ENCODE measurements around the gene USP2. TPM values are rescaled to one million over a fixed set of nuclear protein-coding genes. Genes with fewer than 3 reads are reported as not detected.
A peak's percentile ranks its signal among the peaks of the same experiment; 100 is the strongest.

The USP2 gene
- total RNA-seq, 1 donor from 2014 or later = 6.7 TPM

DNA sequence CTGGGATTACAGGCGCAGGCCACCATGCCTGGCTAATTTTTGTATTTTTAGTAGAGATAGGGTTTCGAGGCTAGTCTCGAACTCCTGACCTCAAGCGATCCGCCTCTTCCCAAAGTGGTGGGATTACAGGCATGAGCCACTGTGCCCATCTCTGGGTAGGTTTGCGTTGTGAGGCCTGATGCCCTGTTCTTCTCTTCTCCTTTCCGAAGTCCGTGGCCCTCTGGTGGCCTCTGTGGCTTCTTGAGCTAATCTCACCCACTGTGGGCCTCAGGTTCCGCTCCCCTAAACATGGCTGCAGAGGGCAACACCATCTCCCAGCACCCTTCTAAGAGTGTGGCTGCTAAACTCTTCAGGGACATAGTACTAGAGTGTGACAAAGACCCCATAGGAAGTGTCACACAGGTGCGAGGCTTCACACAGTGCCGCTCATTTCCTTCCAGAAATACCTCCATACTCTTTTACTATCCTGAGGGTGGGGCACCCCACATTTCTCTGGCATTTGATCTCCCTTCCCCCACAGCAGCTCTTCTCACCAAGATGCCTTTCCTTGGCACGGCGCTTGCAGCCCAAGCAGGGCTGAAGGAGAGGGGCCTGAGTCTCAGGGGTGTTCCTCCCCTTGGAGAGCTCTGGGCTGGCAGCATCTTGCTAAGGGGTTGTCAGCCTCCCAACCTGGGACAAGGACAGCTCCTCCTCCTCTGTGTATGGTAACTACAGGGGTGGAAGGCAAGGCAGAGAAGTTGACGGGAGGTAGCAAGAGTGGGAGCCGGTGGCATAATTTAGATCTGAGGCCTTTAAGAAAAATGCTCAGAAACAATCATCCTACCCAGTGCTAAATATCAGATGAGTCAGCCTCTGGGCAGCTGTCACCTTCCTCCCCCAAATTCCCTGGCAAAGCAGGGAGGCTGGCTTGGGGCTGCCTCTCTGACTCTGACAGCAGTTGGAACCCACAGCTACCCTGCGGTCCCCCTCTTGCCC is 35.4 kb upstream of the USP2 start:
- peaks cover 16% of the 10 kb centered on the region for H3K4me1 Mint-ChIP-seq (ENCODE audit: low read depth, unreplicated experiment)
- peaks cover 45% of the 10 kb centered on the region for H3K4me1 ChIP-seq (ENCODE audit: insufficient read depth, low read length)
- peak overlapping the region; percentile 93 for H3K27ac ChIP-seq (ENCODE audit: low read depth, low read length)
- peaks cover 4% of the 10 kb centered on the region for H3K27me3 Mint-ChIP-seq (ENCODE audit: low read depth, unreplicated experiment)
- peak; percentile 67 for DNase-seq (ENCODE audit: low read depth)
- peaks cover 27% of the 10 kb centered on the region for H3K36me3 Mint-ChIP-seq (ENCODE audit: low read depth, unreplicated experiment)
- no peak overlapping the region for H2AFZ ChIP-seq (ENCODE audit: low read depth, low read length)
- peaks cover 31% of the 10 kb centered on the region for H3K79me2 ChIP-seq (ENCODE audit: insufficient read depth, low read length)
- H3K27ac Mint-ChIP-seq (ENCODE audit: unreplicated experiment) = no peak overlapping the region
- H3K9me3 ChIP-seq (ENCODE audit: insufficient read depth, low read depth, low read length) = no peaks in the 10 kb centered on the region
- H3K36me3 ChIP-seq (ENCODE audit: insufficient read depth, low read length) = peaks cover 8% of the 10 kb centered on the region
- H3K9me3 Mint-ChIP-seq (ENCODE audit: unreplicated experiment) = no peaks in the 10 kb centered on the region
- peaks cover 24% of the 10 kb centered on the region for H4K20me1 ChIP-seq (ENCODE audit: insufficient read depth, low read length)
- H3K27me3 ChIP-seq (ENCODE audit: insufficient read depth, low read length) = no peaks in the 10 kb centered on the region
- no peak for TF ChIP-seq EZH2 (IDR thresholded peaks at IDR 0.05; ENCODE audit: insufficient read depth, low read length)
- TF ChIP-seq, protein P1, sequence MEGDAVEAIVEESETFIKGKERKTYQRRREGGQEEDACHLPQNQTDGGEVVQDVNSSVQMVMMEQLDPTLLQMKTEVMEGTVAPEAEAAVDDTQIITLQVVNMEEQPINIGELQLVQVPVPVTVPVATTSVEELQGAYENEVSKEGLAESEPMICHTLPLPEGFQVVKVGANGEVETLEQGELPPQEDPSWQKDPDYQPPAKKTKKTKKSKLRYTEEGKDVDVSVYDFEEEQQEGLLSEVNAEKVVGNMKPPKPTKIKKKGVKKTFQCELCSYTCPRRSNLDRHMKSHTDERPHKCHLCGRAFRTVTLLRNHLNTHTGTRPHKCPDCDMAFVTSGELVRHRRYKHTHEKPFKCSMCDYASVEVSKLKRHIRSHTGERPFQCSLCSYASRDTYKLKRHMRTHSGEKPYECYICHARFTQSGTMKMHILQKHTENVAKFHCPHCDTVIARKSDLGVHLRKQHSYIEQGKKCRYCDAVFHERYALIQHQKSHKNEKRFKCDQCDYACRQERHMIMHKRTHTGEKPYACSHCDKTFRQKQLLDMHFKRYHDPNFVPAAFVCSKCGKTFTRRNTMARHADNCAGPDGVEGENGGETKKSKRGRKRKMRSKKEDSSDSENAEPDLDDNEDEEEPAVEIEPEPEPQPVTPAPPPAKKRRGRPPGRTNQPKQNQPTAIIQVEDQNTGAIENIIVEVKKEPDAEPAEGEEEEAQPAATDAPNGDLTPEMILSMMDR (IDR thresholded peaks at IDR 0.05; ENCODE audit: insufficient read depth, low read depth, low read length) = no peak
- H3K4me2 ChIP-seq (ENCODE audit: low read length) = peak overlapping the region; percentile 82
- peak overlapping the region; percentile 40 for H3K4me3 ChIP-seq (ENCODE audit: insufficient read depth, low read depth, low read length)
- peak overlapping the region; percentile 78 for H3K9ac ChIP-seq (ENCODE audit: low read length)
- H3K4me3 Mint-ChIP-seq (ENCODE audit: unreplicated experiment) = no peak overlapping the region
- FAIRE-seq = no peak

DNA sequence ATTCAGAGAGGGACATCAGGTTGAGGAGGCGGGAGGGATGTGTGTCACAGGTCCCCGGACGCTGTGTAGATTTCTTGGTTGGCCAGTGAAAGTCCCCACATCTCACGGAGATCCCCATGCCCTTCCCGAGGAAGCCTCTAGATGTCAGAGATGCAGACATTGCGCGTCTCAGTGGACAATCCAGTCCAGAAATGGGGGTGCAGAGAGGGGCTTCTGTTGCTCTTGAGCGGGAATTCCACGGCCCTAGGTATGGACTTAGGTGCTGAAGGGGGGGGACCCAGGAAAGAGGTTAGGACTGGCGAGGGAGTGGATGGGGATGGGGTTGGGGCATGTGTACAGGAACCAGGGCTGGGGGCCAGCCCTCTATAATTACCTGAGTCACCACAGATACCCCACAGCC is 34.5 kb upstream of the USP2 start:
- peaks cover 8% of the 10 kb centered on the region for H3K36me3 ChIP-seq (ENCODE audit: insufficient read depth, low read length)
- peaks cover 4% of the 10 kb centered on the region for H3K27me3 Mint-ChIP-seq (ENCODE audit: low read depth, unreplicated experiment)
- H3K4me1 Mint-ChIP-seq (ENCODE audit: low read depth, unreplicated experiment) = peaks cover 12% of the 10 kb centered on the region
- H2AFZ ChIP-seq (ENCODE audit: low read depth, low read length) = no peak overlapping the region
- H3K9me3 ChIP-seq (ENCODE audit: insufficient read depth, low read depth, low read length) = no peaks in the 10 kb centered on the region
- H4K20me1 ChIP-seq (ENCODE audit: insufficient read depth, low read length) = peaks cover 17% of the 10 kb centered on the region
- peaks cover 36% of the 10 kb centered on the region for H3K4me1 ChIP-seq (ENCODE audit: insufficient read depth, low read length)
- H3K27me3 ChIP-seq (ENCODE audit: insufficient read depth, low read length) = no peaks in the 10 kb centered on the region
- FAIRE-seq (no peak), DNase-seq (ENCODE audit: low read depth) (no peak)
- H3K27ac Mint-ChIP-seq (ENCODE audit: unreplicated experiment) = no peak overlapping the region
- H3K4me2 ChIP-seq (ENCODE audit: low read length) = no peak overlapping the region
- peaks cover 27% of the 10 kb centered on the region for H3K36me3 Mint-ChIP-seq (ENCODE audit: low read depth, unreplicated experiment)
- no peaks in the 10 kb centered on the region for H3K9me3 Mint-ChIP-seq (ENCODE audit: unreplicated experiment)
- H3K9ac ChIP-seq (ENCODE audit: low read length) = no peak overlapping the region
- no peak for TF ChIP-seq EZH2 (IDR thresholded peaks at IDR 0.05; ENCODE audit: insufficient read depth, low read length)
- TF ChIP-seq, protein P1 (IDR thresholded peaks at IDR 0.05; ENCODE audit: insufficient read depth, low read depth, low read length) = no peak
- H3K79me2 ChIP-seq (ENCODE audit: insufficient read depth, low read length) = peaks cover 22% of the 10 kb centered on the region
- H3K4me3 ChIP-seq (ENCODE audit: insufficient read depth, low read depth, low read length) = no peak overlapping the region
- H3K4me3 Mint-ChIP-seq (ENCODE audit: unreplicated experiment) = no peak overlapping the region
- H3K27ac ChIP-seq (ENCODE audit: low read depth, low read length) = no peak overlapping the region

DNA sequence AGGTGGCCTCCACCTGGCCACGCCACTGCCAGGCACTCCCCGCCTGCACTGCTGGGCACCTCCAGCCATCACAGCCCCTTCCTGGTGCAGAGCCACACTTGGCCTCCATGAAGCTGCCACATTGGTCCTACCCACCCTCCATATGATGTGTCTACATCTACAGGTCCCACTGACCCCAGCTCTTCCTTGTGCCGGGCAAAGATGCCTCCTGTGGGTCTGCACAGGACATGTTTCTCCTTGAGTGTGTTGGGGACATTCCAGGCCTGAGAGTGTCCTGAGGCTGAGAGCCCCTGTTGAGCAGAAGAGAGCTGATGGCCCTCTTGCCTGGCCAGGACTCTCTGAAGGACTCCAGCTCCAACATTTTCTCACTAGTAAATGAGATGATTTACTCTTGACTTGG is 34.0 kb upstream of the USP2 start:
- Histone ChIP-seq H3K4me2 (ENCODE audit: low read length) (no peak overlapping the region), H3K9me3 (ENCODE audit: insufficient read depth, low read depth, low read length) (no peaks in the 10 kb centered on the region), H3K27ac (ENCODE audit: low read depth, low read length) (no peak overlapping the region), H3K9ac (ENCODE audit: low read length) (no peak overlapping the region), H2AFZ (ENCODE audit: low read depth, low read length) (no peak overlapping the region), H3K27me3 (ENCODE audit: insufficient read depth, low read length) (no peaks in the 10 kb centered on the region), H3K4me1 (ENCODE audit: insufficient read depth, low read length) (peaks cover 33% of the 10 kb centered on the region), H4K20me1 (ENCODE audit: insufficient read depth, low read length) (peaks cover 13% of the 10 kb centered on the region), H3K36me3 (ENCODE audit: insufficient read depth, low read length) (peaks cover 8% of the 10 kb centered on the region), H3K79me2 (ENCODE audit: insufficient read depth, low read length) (peaks cover 17% of the 10 kb centered on the region), H3K4me3 (ENCODE audit: insufficient read depth, low read depth, low read length) (no peak overlapping the region)
- Mint-ChIP-seq H3K36me3 (ENCODE audit: low read depth, unreplicated experiment) (peaks cover 25% of the 10 kb centered on the region), H3K4me3 (ENCODE audit: unreplicated experiment) (no peak overlapping the region), H3K9me3 (ENCODE audit: unreplicated experiment) (no peaks in the 10 kb centered on the region), H3K4me1 (ENCODE audit: low read depth, unreplicated experiment) (peaks cover 12% of the 10 kb centered on the region), H3K27ac (ENCODE audit: unreplicated experiment) (no peak overlapping the region), H3K27me3 (ENCODE audit: low read depth, unreplicated experiment) (peaks cover 4% of the 10 kb centered on the region)
- TF ChIP-seq, protein P1 (IDR thresholded peaks at IDR 0.05; ENCODE audit: insufficient read depth, low read depth, low read length) = no peak
- no peak for TF ChIP-seq EZH2 (IDR thresholded peaks at IDR 0.05; ENCODE audit: insufficient read depth, low read length)
- no peak for FAIRE-seq
- no peak for DNase-seq (ENCODE audit: low read depth)
